Measurements from ENCODE around the gene SYNE2. TPM values are rescaled to one million over a fixed set of nuclear protein-coding genes. Genes with fewer than 3 reads are reported as not detected.

Gene SYNE2
- total RNA-seq, 2 donors from 2014 or later, result 104 to 390 TPM

DNA sequence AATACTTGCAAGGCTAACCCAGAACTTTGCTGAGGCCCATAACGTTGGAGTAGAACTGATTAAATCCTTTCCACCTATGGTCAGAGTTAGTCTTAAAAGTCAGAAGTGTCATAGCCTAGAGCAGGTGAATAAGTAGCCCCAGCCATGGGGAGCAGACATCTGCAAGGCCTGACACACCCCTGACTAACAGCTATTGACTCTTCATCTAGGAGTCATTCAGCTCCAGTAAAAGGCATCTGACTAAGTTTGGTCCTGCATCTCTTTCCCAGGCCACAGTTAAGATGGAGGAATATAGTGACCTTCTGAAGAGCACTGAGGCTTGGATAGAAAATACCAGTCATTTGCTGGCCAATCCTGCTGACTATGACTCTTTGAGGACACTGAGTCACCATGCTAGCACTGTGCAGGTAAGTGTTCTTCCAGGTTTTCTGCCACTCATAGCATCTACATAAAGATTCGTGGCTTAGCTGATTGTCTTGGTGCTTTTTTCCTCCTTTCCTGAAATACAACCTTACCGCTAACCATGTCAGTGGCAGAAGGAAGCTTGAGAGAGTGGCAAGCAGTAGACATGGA lies 228.5 kb downstream of the SYNE2 start:
- H3K9me3 ChIP-seq, result no peaks in the 10 kb centered on the region
- no peak for DNase-seq (ENCODE audit: low spot score)
- no peaks in the 10 kb centered on the region for H3K4me1 ChIP-seq (replicated peaks)
- no peak overlapping the region for H3K27ac ChIP-seq
- TF ChIP-seq POLR2A (IDR thresholded peaks at IDR 0.05), result no peak
- TF ChIP-seq, protein P1, sequence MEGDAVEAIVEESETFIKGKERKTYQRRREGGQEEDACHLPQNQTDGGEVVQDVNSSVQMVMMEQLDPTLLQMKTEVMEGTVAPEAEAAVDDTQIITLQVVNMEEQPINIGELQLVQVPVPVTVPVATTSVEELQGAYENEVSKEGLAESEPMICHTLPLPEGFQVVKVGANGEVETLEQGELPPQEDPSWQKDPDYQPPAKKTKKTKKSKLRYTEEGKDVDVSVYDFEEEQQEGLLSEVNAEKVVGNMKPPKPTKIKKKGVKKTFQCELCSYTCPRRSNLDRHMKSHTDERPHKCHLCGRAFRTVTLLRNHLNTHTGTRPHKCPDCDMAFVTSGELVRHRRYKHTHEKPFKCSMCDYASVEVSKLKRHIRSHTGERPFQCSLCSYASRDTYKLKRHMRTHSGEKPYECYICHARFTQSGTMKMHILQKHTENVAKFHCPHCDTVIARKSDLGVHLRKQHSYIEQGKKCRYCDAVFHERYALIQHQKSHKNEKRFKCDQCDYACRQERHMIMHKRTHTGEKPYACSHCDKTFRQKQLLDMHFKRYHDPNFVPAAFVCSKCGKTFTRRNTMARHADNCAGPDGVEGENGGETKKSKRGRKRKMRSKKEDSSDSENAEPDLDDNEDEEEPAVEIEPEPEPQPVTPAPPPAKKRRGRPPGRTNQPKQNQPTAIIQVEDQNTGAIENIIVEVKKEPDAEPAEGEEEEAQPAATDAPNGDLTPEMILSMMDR (IDR thresholded peaks at IDR 0.05), result no peak
- TF ChIP-seq POLR2AphosphoS5 (IDR thresholded peaks at IDR 0.05), result no peak
- intact Hi-C loops (cut with DNase I), result no loop called here
- H3K4me3 ChIP-seq, result no peak overlapping the region
- WGBS, result 97% methylated on average over 3 of the region's 3 CpGs
- H3K36me3 ChIP-seq, result no peaks in the 10 kb centered on the region
- no peaks in the 10 kb centered on the region for H3K27me3 ChIP-seq (replicated peaks; ENCODE audit: insufficient read depth)

DNA sequence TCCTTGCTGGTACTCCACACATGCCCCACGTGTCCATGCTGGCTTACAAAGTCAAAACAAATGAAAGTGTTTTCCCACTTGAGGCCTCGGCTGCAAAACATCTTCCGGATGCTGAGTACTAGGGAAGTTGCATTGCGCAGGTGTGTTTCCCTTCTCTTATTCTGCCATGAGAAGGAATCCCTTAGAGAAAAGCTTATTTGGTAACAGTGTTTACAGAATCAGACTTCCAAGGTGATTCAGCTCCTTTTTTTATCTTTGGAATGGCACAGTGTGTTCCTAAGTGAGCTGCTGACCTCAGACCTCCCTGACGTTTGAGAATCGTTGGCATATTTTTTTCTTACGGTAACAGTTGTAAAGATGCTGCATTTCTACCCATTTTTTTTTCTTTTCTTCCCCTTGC lies 230.0 kb downstream of the SYNE2 start:
- peak overlapping the region; percentile 47 to 66 for H3K27ac ChIP-seq
- no peak overlapping the region for H3K4me3 ChIP-seq
- H3K4me1 ChIP-seq (replicated peaks), result no peaks in the 10 kb centered on the region
- H3K36me3 ChIP-seq, result no peaks in the 10 kb centered on the region
- TF ChIP-seq POLR2AphosphoS5 (IDR thresholded peaks at IDR 0.05), result peak; percentile 47
- no peak for TF ChIP-seq POLR2A (IDR thresholded peaks at IDR 0.05)
- TF ChIP-seq, protein P1 (IDR thresholded peaks at IDR 0.05), result no peak
- 60% methylated on average over 7 of the region's 7 CpGs for WGBS
- H3K27me3 ChIP-seq (replicated peaks; ENCODE audit: insufficient read depth), result no peaks in the 10 kb centered on the region
- no peak for DNase-seq (ENCODE audit: low spot score)
- H3K9me3 ChIP-seq, result no peaks in the 10 kb centered on the region
- intact Hi-C loops (cut with DNase I), result no loop called here

DNA sequence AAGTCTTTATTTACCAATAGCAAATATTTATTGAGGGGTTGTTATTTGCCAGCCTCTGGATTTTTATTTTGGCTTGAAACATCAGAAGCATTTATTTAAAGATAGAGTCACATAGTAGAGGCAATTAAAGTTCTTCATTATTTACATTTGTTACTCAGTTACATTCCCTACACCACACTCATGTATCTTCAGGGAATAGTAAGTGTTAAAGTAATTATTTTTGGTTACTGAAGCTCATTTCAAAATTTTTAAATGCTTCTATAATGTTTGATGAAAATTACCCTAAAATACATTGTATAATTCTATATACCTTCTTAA lies 235.8 kb downstream of the SYNE2 start:
- intact Hi-C loops (cut with DNase I), result no loop called here
- Histone ChIP-seq H3K9me3 (no peaks in the 10 kb centered on the region), H3K36me3 (no peaks in the 10 kb centered on the region), H3K27ac (no peak overlapping the region), H3K27me3 (replicated peaks; ENCODE audit: insufficient read depth) (no peaks in the 10 kb centered on the region), H3K4me1 (replicated peaks) (no peaks in the 10 kb centered on the region), H3K4me3 (no peak overlapping the region)
- DNase-seq (ENCODE audit: low spot score), result no peak
- no peak for TF ChIP-seq POLR2AphosphoS5 (IDR thresholded peaks at IDR 0.05)
- TF ChIP-seq, protein P1 (IDR thresholded peaks at IDR 0.05), result no peak

DNA sequence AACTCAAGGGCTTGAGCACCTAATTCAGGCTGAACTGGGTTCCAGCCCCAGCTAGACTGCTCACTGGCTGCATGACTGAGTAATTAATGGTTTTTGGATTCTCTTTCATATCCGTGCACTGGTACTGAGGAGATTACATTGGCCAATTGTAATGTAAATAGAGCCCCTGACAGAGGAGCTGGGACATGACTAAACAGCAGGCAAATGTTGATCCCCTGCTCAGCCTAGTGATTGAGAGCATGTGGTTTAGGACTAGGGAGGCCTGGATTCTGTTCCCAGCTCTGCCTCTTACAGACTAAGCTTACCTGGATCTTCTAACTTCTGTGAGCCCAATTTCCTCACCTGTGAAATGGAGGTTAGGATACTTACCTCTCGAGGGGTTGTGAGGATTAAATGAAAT lies 237.1 kb downstream of the SYNE2 start:
- H3K4me3 ChIP-seq, result no peak overlapping the region
- H3K4me1 ChIP-seq (replicated peaks), result no peaks in the 10 kb centered on the region
- WGBS, result 69% methylated on average over 2 of the region's 2 CpGs
- H3K36me3 ChIP-seq, result no peaks in the 10 kb centered on the region
- intact Hi-C loops (cut with DNase I), result no loop called here
- TF ChIP-seq POLR2A (IDR thresholded peaks at IDR 0.05), result no peak
- TF ChIP-seq, protein P1 (IDR thresholded peaks at IDR 0.05), result no peak
- no peak for TF ChIP-seq POLR2AphosphoS5 (IDR thresholded peaks at IDR 0.05)
- no peak overlapping the region for H3K27ac ChIP-seq
- DNase-seq (ENCODE audit: low spot score), result no peak
- H3K27me3 ChIP-seq (replicated peaks; ENCODE audit: insufficient read depth), result no peaks in the 10 kb centered on the region
- H3K9me3 ChIP-seq, result no peaks in the 10 kb centered on the region

DNA sequence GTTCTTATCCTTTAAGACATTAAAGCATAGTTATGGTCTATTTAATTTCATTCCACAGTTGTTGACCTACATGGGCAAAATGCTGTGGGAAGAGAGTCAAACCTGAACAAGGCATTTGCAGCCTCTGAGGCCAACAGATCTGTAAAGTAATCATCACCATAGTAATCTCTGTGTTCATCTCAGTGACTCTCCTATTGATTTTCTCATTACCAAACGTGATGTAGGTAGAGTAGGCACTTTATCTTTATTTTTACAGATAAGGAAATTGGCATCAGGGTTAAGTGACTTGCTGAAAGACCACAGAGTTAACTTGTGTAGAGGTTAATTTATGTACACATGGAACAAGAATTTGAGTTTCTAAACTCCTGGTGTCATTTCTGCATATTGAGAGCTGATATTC lies 238.4 kb downstream of the SYNE2 start:
- WGBS, result 55% methylated on average over 1 of the region's 1 CpG
- intact Hi-C loops (cut with DNase I), result no loop called here
- Histone ChIP-seq H3K27ac (no peak overlapping the region), H3K9me3 (no peaks in the 10 kb centered on the region), H3K4me1 (replicated peaks) (no peaks in the 10 kb centered on the region), H3K4me3 (no peak overlapping the region), H3K36me3 (no peaks in the 10 kb centered on the region), H3K27me3 (replicated peaks; ENCODE audit: insufficient read depth) (no peaks in the 10 kb centered on the region)
- TF ChIP-seq POLR2A (IDR thresholded peaks at IDR 0.05), result no peak
- no peak for DNase-seq (ENCODE audit: low spot score)

Measured in prostate gland (tissue), 2 donors.